Tongue (tissue), 2 donors: Measurements from ENCODE around the gene SPSB1. TPM values are rescaled to one million over a fixed set of nuclear protein-coding genes. Genes with fewer than 3 reads are reported as not detected.
"Not testable (repeated sequence)": the region's sequence is repeated elsewhere in the genome, so short reads cannot be mapped to it uniquely, and the experiment has no call there.

Experiments used
- DNase-seq: peaks from one replicate; pipeline ENCODE4 v3.0.0-alpha.2; 2015
- total RNA-seq: library from RNA; depleted of rRNA; stranded (reverse); fragments of >200 nt; gene quantifications from one replicate; pipeline ENCODE4 v1.2.3, GENCODE V29; 2014

The SPSB1 gene
- total RNA-seq, 1 donor from 2014 or later: 23.3 TPM

DNA sequence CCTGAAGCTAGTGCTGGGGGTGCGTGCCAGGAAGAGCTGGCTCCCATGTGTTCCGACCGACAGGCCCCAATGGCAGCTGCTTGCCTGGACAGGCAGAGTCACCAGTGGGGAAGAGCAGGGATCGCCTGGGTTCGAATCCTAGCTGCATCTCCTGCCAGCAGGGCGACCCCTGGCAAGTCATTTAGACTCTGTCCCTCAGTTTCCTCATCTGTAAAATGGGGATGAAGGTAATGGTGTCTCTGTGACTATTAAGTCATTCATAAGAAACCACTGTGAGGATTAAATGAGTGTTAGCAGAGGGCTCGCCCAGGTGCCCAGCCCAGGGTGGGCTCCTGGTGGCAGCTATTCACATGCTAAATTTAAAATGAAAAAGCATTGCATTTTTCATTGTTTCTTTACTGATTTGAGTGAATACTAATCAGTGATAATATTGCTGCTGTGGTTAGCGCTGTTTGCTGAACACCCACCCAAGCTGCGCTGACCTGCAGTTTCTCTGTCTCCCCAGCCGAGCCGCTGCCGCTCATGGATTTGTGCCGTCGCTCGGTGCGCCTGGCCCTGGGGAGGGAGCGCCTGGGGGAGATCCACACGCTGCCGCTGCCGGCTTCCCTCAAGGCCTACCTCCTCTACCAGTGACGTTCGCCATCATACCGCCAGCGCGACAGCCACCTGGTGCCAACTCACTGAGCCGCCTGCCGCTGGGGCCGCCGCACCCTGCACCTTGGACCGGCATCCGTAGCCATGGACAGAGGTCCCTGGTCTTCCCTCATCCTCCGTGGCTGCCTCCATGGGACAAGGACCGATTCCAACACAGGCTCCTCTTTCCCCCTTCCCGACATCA is 74.5 kb downstream of the SPSB1 start:
- DNase-seq: no peak

DNA sequence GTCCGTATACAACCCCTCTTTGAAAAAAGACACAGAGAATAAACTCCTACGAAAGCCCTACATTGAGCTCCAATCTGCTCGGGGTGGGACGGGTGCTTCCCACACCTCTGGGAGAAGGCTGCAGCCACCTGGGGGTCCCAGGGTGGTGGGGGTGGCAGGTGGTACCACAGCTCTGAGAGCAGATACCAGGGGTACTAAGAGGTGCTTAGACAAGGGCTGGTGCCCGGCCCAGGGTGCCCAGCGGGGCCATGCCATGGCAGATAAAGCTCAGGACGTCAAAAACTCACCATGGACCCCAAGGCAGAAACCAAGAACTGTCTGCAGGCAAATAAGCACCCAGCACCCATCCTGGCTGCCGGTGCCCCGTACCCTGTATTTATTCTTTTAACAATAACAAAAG is 75.1 kb downstream of the SPSB1 start:
- DNase-seq: no peak

DNA sequence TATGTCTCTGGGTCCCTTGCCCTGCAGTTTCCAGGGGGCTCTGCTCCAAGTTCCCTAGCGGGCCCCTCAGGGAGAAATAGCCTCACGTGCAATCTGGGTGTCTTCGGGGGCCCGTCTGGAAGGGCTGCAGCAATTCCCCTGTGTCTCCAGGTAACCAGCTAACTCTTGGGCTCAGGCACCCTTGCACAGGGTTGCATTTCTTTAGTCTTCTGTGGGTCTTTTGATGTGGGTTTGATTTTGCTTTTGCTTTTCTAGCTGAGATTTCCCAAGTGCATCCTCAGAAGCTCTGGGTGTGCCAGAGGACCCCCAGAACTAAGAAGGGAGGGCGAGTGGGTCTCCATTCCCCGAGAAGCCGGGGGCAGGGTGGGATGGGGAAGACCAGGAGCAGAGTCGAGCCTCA is 75.7 kb downstream of the SPSB1 start:
- no peak for DNase-seq

DNA sequence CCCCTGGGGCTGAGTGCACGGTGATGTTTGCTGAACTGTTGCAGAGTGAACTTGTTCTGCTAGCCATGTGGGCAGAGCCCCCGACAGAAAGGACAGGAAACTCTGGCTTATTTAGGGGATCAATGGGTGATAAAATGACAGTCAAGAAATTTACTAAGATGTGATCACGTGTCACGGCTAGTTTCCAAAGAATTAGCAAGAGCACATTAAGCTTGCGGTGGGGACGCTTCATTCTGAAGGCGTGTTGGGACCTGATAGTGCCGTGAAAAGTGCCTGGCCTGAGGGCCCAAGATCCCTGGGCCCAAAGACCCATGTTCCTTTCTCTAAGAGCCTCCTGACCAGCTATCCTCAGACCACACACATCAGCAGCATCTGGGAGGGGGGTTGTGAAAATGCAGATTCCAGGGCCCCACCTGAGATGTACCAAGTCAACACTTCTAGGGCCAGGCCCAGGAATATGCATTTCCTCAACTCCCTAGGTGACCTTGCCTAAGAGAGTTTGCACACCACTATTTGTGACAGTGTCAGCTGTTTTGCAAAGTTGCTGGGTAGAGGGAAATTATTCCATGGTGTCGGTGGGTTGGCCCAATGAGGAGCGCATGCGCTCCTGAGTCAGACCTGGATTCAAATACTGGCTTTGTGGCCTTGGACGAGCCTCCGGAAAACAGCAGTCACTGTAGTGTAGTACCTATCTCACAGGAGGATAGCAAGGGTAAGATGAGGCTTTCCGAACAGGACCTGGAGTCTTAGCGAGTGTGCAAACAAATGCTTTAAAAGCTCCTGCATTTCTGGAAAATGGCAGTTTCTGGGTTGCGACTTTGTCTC is 77.5 kb downstream of the SPSB1 start:
- DNase-seq: no peak

DNA sequence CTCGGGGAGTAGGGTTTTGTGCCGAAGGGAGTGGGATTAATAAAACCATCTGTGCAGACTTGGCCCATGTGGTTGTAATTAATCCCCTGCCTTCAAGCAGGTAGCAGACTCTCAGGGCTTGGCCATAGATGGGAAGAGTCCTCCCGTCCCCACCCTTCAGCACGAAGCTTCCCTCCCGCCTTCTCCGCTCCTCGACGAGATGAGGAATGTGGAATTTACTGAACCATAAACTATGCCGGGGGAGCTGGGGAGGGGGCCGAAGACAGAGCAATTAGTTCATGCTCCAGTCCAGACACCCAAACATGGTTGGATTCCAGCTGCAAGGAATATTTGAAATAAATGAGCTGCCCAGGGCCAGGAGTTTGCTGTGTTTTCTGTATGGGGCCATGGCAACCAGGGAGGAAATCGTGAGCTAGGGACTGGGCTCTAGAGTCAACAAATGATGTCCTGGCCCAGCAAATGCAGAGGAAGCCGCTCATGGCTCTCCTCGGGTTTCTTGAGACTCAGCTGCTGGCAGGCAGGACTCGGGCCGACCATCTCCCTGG is 78.8 kb downstream of the SPSB1 start:
- peak; percentile 94 for DNase-seq

DNA sequence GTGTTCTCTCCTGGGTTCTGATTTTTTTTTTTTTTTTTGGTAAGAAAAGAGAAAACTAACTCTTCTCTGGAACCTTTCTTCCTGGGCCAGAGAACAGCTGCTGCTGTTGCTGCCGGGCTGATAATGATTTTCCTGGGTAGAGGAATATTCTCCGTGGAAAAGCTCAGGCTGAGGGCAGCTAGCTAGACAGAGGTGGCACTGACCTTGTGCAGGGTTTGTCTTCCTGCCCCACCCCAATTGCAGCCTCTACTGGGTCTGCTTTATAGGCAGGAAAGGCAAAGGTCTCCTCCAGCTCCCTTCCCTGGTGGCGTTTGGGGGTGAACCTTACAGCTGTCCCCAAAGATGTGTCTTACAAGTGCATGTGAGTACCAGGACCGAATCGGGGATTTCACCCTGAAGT is 79.3 kb downstream of the SPSB1 start:
- DNase-seq: no peak

DNA sequence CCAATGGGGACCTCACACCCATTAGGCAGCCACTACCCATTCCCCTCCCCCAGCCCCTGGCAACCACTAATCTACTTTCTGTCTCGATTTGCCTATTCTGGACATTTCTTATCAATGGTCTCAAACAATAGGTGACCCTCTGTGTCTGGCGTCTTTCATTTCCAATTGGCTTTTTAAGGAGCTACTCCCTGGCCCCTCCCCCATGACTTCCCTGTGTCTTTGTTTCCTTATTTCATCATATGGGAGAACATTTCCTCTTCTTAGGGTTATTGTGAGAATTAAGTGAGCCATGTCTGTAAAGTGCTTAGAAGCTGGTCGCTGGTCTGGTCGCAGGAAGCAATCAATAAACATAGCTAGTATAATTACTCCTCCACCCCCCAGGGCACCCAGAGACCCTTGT is 80.9 kb downstream of the SPSB1 start:
- no peak for DNase-seq

DNA sequence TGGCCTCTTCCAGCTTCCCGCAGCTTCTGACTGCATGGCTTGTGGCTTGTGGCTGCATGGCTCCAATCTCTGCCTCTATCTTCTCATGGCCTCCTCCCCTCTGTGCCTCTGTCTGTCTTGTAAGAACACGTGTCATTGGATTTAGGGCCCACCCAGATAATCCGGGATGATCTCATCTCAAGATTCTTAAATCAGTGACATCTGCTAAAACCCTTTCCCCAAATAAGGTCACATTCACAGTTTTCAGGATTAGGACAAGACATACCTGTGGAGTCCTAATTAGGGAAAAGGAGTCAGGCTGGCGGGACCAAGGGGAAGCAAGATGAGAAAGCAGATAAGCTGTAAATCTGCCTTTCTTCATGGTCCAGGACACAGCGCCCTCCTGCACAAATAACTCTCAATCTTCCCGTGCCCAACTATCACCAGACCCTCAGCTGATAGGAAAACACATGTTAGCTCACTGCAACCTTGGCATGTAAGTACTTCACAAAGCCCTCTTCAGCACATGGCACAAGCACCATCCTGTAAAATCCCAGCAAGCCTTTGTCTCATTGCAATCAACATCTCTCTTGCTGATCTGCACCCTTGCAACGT is 82.2 kb downstream of the SPSB1 start:
- no peak for DNase-seq

DNA sequence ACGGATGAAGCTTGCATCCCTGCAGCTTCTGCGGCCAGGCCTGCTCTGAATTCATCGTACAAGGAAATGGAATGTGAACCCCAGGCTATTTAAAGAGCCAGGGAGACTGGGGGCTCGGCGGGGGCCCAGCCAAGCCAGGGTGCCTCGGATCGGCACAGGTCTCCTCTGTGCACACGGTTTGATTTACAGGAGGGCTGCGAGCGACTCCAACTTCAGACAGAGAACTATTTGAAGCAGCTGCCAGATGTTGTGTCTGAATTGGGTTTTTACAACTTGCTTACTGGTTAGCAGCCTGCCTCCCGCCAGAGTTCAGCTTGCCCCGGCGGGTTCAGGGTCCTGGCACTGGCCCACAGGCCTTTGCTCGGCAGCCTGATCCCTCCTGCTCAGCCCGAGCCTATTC is 83.2 kb downstream of the SPSB1 start:
- DNase-seq: no peak

DNA sequence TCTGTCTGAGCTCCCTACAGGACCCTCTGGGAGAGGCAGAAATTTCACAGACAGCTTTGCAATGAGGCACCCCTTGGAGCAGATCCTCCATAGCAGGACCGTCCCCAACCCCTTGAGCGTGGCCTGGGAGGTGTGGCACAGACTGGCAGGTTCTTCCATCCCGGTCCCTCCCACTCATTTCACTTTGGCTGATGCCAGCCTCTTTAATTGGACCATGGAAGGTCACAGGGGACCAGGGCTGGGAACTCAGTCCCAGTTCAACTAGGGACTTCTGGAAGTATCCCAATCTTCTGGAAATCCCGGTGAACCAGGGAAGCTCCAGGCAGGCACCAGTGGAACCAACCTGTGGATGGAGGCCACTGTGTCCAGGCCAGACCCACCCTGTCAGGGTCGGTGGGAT is 83.7 kb downstream of the SPSB1 start:
- no peak for DNase-seq

DNA sequence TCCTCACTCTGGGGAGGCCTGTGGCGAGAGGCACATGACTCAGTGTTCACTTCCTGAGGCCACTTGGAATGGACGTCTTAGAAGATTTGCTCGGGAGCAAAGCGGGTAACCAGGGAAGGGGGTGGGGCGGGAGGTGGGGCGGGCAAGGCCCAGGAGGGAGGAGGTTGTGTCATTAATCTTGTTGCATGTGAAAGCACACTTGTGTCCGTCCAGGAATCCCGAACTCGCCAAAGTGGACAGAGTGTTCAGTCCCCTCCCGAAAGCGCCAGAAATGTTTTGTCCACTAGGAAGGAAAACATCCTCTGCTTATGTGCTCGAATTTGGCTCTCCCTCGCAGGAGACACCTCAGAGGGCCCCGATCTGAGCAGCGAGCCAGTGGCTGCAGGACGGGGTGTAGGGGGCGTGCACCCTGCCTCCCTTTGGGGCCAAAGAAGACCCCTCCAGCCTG is 84.2 kb downstream of the SPSB1 start:
- DNase-seq: no peak

DNA sequence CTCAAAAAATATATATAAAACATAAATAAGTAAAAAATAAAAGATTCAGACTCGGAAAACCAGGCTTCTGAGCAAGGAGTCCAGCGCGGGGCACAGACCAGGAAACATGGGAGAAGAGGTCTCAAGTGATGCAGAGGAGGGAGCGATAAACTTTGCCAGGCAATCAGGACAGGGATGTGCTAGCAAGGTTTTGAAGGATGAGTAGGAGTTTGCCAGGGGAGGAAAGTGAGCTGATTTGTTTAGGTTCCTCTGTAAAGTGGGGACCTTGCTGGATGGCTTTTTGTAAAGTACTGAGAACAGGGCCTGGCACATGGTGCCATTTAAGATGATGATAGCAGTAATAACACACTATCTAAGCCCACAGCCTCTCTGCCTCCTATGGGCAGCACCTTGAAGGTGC is 86.1 kb downstream of the SPSB1 start:
- DNase-seq: no peak

DNA sequence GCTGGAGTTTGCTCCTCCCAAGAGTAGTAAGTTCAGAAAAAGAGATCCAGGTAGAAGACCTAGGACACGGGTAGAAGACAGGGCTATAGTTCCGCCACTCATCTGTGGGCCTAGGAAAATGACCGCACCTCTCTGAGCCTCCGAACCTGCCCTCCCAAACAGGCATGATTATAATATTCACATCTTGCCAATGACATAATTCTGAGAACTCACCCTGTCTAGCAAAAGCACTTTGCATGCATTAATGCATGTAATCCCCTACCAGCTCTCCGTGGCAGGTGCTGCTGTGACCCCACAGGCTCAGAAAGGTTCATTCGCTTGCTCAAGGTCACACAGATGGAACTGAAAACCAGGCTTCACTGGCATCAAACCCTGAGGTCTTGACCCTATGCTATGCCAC is 88.0 kb downstream of the SPSB1 start:
- DNase-seq: no peak

DNA sequence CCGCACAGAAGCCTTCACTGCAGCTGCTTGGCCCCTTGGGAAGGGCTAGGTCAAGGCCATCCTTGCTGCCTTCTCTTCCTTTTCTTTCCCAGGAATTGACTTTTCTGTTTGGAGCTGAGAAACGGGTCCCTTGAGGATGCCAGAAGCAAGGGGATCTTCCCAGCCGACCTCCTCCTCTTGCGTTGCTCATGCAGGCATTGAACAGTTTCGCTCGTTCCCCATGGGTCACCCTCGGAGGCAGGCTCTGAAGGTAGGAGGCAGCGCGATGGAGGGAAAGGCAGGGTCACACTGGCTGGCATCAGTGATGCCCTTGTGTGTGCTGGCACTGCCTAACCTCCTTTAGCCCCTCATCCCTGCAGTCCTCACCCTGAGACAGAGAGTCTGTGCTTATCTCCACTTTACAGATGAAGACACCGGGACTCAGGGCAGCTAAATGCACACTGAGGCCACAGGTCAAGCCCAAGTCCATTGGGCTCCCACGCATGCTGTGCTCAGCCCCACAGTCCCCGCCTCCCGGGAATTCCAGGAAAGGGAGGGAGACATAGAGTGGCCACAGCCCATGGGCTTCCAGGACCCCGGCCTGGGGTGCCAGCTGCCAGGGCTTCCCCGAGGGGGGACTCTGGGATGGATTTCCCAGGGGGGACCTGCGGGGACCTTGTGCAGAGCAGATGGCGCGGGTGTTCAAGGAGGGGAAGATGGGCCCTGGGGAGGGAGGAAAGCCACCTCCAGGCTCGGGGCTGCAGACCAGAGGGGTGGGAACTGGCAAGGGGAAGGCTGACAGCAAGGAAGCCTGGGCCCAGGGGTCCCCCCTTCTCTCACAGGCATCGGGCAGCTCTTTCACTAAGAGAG is 90.2 kb downstream of the SPSB1 start:
- no peak for DNase-seq

DNA sequence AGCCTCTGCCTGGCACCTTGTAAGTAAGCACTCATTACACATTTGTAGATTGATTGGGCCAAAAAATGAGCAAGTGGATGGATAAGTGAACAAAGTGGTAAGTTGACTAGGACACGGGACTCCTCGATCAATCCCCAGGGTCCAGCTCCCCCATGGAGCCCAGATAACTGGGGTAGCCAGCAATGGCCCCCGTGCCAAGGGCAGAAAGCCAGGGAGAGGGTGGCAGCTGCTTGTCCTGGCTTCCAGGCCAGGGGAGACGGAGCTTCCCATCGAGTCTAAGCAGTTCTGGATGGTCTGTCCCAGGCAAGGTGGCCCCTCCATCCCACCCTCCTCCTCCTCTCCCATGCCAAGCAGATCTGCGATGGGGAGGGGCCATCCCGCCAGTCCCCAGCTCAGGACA is 91.4 kb downstream of the SPSB1 start:
- DNase-seq: no peak

DNA sequence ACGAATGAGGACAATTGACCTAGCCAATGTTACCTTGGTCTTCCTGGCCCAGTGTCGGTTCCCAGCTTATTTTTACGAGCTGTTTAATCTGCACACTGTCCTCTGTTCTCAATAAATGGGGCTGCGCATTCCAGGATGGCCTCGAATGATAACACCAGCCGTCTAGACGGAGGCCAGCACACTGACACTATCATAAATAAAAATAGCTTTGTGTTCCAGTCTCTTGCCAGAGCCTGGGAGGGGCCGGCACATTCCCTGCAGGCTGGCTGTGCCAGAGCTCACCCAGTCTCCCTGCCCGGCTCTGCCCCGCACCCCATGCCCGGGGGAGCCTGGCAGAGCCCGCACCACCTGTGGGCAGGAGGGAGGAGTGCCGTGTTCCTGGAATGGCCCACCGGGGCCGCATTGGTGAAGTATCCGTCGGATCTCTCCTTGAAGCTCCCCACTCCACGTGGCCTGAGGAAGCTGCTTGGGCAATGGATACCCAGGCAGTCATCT is 92.1 kb downstream of the SPSB1 start:
- peak; percentile 48 for DNase-seq

DNA sequence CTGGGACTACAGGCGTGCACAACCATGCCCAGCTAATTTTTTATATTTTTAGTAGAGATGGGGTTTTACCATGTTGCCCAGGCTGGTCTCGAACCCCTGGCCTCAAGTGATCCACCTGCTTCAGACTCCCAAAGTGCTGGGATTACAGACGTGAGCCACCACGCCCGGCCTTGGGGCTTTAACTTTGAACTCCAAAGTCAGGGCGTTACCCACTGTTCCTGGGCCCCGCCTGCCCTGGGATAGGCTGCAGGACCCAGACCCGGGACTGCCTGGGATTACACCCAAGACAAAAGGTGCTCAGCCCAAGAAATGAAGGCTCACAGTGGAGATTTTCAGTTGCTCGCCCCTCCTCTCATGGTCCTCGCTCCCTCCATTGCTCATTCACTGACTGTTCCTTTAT is 92.7 kb downstream of the SPSB1 start:
- DNase-seq: not testable (repeated sequence)

DNA sequence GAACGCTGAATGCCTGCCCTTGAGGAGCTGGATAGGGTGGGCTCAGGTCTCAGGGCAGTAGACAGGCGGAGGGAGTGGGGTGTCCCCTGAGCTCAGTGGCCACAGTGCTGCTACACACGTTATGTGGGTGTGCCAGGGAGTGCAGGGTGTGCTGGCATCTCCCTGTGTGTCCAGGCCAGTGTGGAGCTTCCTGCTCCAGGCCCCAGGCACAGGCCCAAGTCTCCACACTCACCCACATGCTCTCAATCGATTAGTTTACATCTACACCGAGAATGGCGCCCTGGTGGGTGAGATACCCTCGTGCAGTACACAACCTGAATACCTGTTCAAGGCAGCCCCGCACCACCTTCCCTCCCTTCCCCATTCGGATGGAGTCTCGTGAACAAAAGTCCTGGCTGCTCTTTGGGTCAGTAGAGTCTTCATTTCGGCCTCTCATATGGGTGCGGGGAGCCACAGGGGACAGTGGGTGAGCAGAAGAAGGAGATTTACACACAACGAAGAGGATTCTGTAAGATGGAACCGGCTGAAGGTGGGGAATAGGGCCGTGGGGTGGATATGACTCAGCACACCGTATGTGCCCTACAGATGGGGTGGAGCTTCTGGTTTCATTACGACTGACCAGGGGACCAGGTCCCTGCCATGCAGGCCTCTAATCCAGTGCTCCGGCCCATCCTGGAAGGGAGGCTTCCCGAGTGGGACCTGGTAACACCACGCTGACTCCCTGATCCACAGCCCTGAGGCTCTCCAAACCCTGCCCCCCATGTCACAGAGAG is 93.3 kb downstream of the SPSB1 start:
- DNase-seq: no peak

DNA sequence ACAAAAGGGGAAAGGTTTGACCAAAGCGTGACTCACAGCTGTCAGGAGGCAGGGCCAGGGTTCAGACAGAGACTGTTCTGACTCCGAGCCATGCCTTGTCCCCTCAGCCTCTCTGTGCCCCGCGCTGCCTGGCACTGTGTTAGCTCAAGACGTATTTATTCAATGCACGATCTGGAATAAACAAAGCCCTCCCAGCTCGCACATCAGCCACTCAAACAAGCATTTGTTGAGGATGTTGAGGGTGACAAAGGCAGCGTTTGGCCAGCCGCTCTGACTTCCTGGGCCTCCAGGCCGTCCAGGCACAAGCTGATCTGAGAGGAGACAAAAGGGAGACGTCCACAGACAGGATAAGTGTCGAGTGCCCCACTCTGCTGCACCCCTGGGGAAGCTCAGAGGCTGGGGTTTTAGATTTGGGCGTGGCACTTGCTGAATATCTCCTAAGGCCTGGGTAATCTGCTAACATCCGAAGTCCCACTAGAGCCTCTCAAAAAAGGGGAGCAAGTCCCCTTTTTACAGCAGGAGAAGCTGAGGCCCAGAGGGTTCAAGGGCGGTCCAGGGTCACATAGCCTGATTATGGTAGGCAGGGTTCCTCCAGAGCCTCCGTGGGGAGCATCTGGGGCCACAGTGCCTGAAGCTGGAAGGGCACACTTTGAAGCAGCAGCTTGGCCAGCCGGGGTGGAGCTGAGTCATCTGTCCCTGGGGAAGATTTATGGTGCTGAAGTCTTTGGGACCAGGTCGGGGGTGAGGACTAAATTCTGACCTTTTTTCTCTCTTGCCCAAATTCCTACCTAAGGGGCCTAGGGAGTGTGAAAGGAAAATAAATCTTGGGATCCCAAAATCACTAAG is 95.9 kb downstream of the SPSB1 start:
- DNase-seq: no peak

DNA sequence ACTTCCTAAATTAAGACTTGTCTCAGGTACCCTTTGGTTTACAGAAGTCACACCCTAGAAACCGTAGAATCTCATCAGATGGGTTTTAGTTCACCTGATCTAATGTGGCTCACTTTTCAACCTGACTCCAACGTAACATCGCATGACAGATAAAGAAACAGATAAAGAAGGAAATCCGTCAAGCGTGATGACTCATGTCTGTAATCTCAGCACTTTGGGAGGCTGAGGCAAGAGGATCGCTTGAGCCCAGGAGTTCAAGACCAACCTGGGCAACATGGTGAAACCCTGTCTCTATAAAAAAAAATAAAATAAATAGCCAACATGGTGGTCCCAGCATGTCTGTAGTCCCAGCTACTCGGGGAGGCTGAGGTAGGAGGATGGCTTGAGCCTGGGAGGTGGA is 97.3 kb downstream of the SPSB1 start:
- DNase-seq: no peak
